GM18868 (cell line): ENCODE results near the gene MAFG.

Source experiments
- ATAC-seq: cut with Tn5 transposase; IDR thresholded peaks from one replicate; pipeline ENCODE4 v1.9.1; 2021; ENCODE audit warnings: mild to moderate bottlenecking, moderate library complexity; ENCODE audit not compliant: unreplicated experiment

The MAFG gene

GRCh38 chr17:81899514-81900166 lies 27.9 kb downstream of the MAFG start:
- ATAC-seq, result no peak

GRCh38 chr17:81898885-81899284 lies 28.6 kb downstream of the MAFG start:
- ATAC-seq, result no peak

GRCh38 chr17:81898029-81898866 lies 29.3 kb downstream of the MAFG start:
- ATAC-seq, result no peak

GRCh38 chr17:81895400-81895799 lies 32.1 kb downstream of the MAFG start:
- ATAC-seq, result no peak

GRCh38 chr17:81891303-81891552 lies 36.3 kb downstream of the MAFG start:
- ATAC-seq, result no peak

- no peak for ATAC-seq
Observed at GRCh38 chr17:81890447-81891302, 36.9 kb downstream of the MAFG start.

- ATAC-seq, result no peak
Observed at GRCh38 chr17:81889602-81890001, 37.9 kb downstream of the MAFG start.

GRCh38 chr17:81888988-81889595 lies 38.4 kb downstream of the MAFG start:
- no peak for ATAC-seq

- ATAC-seq, result no peak
Observed at GRCh38 chr17:81888105-81888987, 39.2 kb downstream of the MAFG start.

- no peak for ATAC-seq
Observed at GRCh38 chr17:81885869-81886548, 41.5 kb downstream of the MAFG start.

GRCh38 chr17:81885454-81885853 lies 42.1 kb downstream of the MAFG start:
- no peak for ATAC-seq

- ATAC-seq, result no peak
Observed at GRCh38 chr17:81884968-81885367, 42.6 kb downstream of the MAFG start.

GRCh38 chr17:81884520-81884919 lies 43.0 kb downstream of the MAFG start:
- ATAC-seq, result no peak

- ATAC-seq, result no peak
Observed at GRCh38 chr17:81879121-81879520, 48.4 kb downstream of the MAFG start.

- ATAC-seq, result no peak
Observed at GRCh38 chr17:81878294-81878693, 49.2 kb downstream of the MAFG start.

GRCh38 chr17:81877569-81877968 lies 50.0 kb downstream of the MAFG start:
- no peak for ATAC-seq

GRCh38 chr17:81871387-81872230 lies 55.9 kb downstream of the MAFG start:
- peak; percentile 51 for ATAC-seq

- ATAC-seq, result peak; percentile 6
Observed at GRCh38 chr17:81870981-81871386, 56.6 kb downstream of the MAFG start, which contains the start of gene ARHGDIA. ARHGDIA (minus strand) TSS chr17:81871337; CDS start chr17:81869930, 1,407 bp downstream.
